Parathyroid adenoma (tissue), 2 donors: Measurements from ENCODE around the gene MESD.

ENCODE experiments used
- H2AFZ ChIP-seq: fragments of 300-600 bp; sonication (generic); one replicate; pipeline ENCODE4 v1.7.0; 2017; ENCODE audit warnings: antibody characterized with exemption, mild to moderate bottlenecking
- H3K27ac ChIP-seq: fragments of 300-600 bp; sonication (generic); one replicate; pipeline ENCODE4 v1.7.0; 2017
- H3K27me3 ChIP-seq: fragments of 300-600 bp; sonication (generic); one replicate; pipeline ENCODE4 v1.7.0; 2017; ENCODE audit warnings: low read length; ENCODE audit not compliant: control insufficient read depth, insufficient read depth
- H3K36me3 ChIP-seq: fragments of 300-600 bp; sonication (generic); one replicate; pipeline ENCODE4 v1.7.0; 2017; ENCODE audit warnings: low read length; ENCODE audit not compliant: control insufficient read depth, insufficient read depth
- H3K4me1 ChIP-seq: fragments of 300-600 bp; sonication (generic); one replicate; pipeline ENCODE4 v1.7.0; 2017; ENCODE audit warnings: control low read depth
- H3K4me2 ChIP-seq: fragments of 300-600 bp; sonication (generic); one replicate; pipeline ENCODE4 v1.7.0; 2017; ENCODE audit warnings: low read length
- H3K4me3 ChIP-seq: fragments of 300-600 bp; sonication (generic); one replicate; pipeline ENCODE4 v1.7.0; 2017; ENCODE audit warnings: low read depth, low read length
- H3K79me2 ChIP-seq: fragments of 300-600 bp; sonication (generic); one replicate; pipeline ENCODE4 v1.7.0; 2017; ENCODE audit warnings: control low read depth
- H3K9ac ChIP-seq: fragments of 300-600 bp; sonication (generic); one replicate; pipeline ENCODE4 v1.7.0; 2017; ENCODE audit warnings: mild to moderate bottlenecking
- H3K9me3 ChIP-seq: fragments of 300-600 bp; sonication (generic); one replicate; pipeline ENCODE4 v1.7.0; 2017; ENCODE audit warnings: low read length; ENCODE audit not compliant: control insufficient read depth
- CTCF ChIP-seq: fragments of 300-600 bp; sonication (generic); IDR thresholded peaks from one replicate; pipeline ENCODE4 v1.7.0; 2017; ENCODE audit warnings: antibody characterized with exemption, mild to moderate bottlenecking
- donor health status: primary hyperparathyroidism.

Gene MESD

GRCh38 chr15:80911821-80912220 lies 77.8 kb downstream of the MESD start:
- H3K79me2 ChIP-seq: no peaks in the 10 kb centered on the region
- no peak overlapping the region for H3K4me3 ChIP-seq
- H3K4me1 ChIP-seq: peaks cover 4% of the 10 kb centered on the region
- H2AFZ ChIP-seq: no peak overlapping the region
- H3K4me2 ChIP-seq: no peak overlapping the region
- no peak overlapping the region for H3K9ac ChIP-seq
- H3K9me3 ChIP-seq: no peaks in the 10 kb centered on the region
- no peak overlapping the region for H3K27ac ChIP-seq
- H3K27me3 ChIP-seq: no peaks in the 10 kb centered on the region
- H3K36me3 ChIP-seq: no peaks in the 10 kb centered on the region
- TF ChIP-seq CTCF: no peak

- Histone ChIP-seq H3K27ac (peak overlapping the region; percentile 91), H3K36me3 (no peaks in the 10 kb centered on the region), H3K9ac (no peak overlapping the region), H2AFZ (peak overlapping the region; percentile 38), H3K4me3 (no peak overlapping the region), H3K27me3 (no peaks in the 10 kb centered on the region), H3K4me2 (peak overlapping the region; percentile 45), H3K4me1 (peaks cover 31% of the 10 kb centered on the region), H3K79me2 (no peaks in the 10 kb centered on the region), H3K9me3 (no peaks in the 10 kb centered on the region)
- no peak for TF ChIP-seq CTCF
These were observed 83.4 kb downstream of the MESD start for GRCh38 chr15:80906159-80906766.

- H3K36me3 ChIP-seq: no peaks in the 10 kb centered on the region
- peak overlapping the region; percentile 91 for H3K27ac ChIP-seq
- no peak overlapping the region for H3K9ac ChIP-seq
These were observed 84.6 kb downstream of the MESD start for GRCh38 chr15:80904998-80905397.

GRCh38 chr15:80902298-80902801 lies 87.3 kb downstream of the MESD start:
- Histone ChIP-seq H3K27me3 (no peaks in the 10 kb centered on the region), H3K4me2 (no peak overlapping the region), H3K4me3 (no peak overlapping the region), H3K4me1 (peaks cover 31% of the 10 kb centered on the region), H3K36me3 (no peaks in the 10 kb centered on the region), H2AFZ (peak overlapping the region; percentile 56), H3K27ac (no peak overlapping the region), H3K9me3 (no peaks in the 10 kb centered on the region), H3K79me2 (no peaks in the 10 kb centered on the region), H3K9ac (no peak overlapping the region)
- no peak for TF ChIP-seq CTCF

More at GRCh38 chr15:80904998-80905397, 84.6 kb downstream of the MESD start:
- Histone ChIP-seq H2AFZ (peak overlapping the region; percentile 38), H3K9me3 (no peaks in the 10 kb centered on the region), H3K4me2 (peak overlapping the region; percentile 21), H3K4me3 (no peak overlapping the region), H3K4me1 (peaks cover 31% of the 10 kb centered on the region), H3K27me3 (no peaks in the 10 kb centered on the region), H3K79me2 (no peaks in the 10 kb centered on the region)
- no peak for TF ChIP-seq CTCF

GRCh38 chr15:80898040-80898439 lies 91.6 kb downstream of the MESD start:
- Histone ChIP-seq H3K27me3 (no peaks in the 10 kb centered on the region), H3K36me3 (no peaks in the 10 kb centered on the region), H3K4me3 (no peak overlapping the region), H3K9me3 (no peaks in the 10 kb centered on the region), H2AFZ (no peak overlapping the region), H3K4me2 (no peak overlapping the region), H3K4me1 (peaks cover 9% of the 10 kb centered on the region), H3K79me2 (no peaks in the 10 kb centered on the region), H3K27ac (no peak overlapping the region), H3K9ac (no peak overlapping the region)
- TF ChIP-seq CTCF: no peak
